IPS-15b (cell line): Measurements from ENCODE around the gene BICC1.

Experiments
- H3K27me3 ChIP-seq: one replicate; pipeline ENCODE4 v1.6.1; 2013; ENCODE audit warnings: low read length; ENCODE audit not compliant: control insufficient read depth, insufficient read depth
- H3K36me3 ChIP-seq: one replicate; pipeline ENCODE4 v1.6.1; 2013; ENCODE audit warnings: low read length; ENCODE audit not compliant: control insufficient read depth, insufficient read depth
- H3K4me1 ChIP-seq: one replicate; pipeline ENCODE4 v1.6.1; 2013; ENCODE audit warnings: mild to moderate bottlenecking, low read length; ENCODE audit not compliant: control insufficient read depth, insufficient read depth
- H3K4me3 ChIP-seq: one replicate; pipeline ENCODE4 v1.5.1; 2013; ENCODE audit warnings: low read depth, low read length
- H3K9ac ChIP-seq: one replicate; pipeline ENCODE4 v1.6.1; 2013; ENCODE audit warnings: low read depth, mild to moderate bottlenecking, low read length
- H3K9me3 ChIP-seq: one replicate; pipeline ENCODE4 v1.6.1; 2013; ENCODE audit warnings: mild to moderate bottlenecking, low read length; ENCODE audit not compliant: control insufficient read depth, insufficient read depth

The BICC1 gene

DNA sequence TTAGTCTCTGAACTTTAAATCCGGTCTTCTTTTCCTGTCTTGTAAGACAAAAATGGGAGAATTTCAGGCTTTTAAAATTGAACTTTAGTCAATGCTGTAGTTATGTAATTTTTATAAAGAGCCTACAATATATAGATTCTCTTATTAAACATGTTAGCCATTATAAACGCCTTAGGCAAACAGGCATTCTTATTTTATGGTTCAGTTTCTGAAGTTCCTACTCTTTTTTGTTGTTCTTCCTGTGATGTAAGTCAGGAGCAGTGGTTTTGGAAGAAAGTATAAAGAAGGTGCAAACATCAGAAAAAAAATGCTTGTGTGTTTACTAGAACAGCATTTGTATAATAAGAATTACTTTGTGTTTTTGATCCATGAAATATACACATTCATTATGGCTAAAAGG is 41.6 kb downstream of the BICC1 start:
- no peaks in the 10 kb centered on the region for H3K36me3 ChIP-seq
- no peak overlapping the region for H3K4me3 ChIP-seq
- H3K4me1 ChIP-seq: no peaks in the 10 kb centered on the region
- no peak overlapping the region for H3K9ac ChIP-seq
- no peaks in the 10 kb centered on the region for H3K9me3 ChIP-seq
- H3K27me3 ChIP-seq: no peaks in the 10 kb centered on the region

DNA sequence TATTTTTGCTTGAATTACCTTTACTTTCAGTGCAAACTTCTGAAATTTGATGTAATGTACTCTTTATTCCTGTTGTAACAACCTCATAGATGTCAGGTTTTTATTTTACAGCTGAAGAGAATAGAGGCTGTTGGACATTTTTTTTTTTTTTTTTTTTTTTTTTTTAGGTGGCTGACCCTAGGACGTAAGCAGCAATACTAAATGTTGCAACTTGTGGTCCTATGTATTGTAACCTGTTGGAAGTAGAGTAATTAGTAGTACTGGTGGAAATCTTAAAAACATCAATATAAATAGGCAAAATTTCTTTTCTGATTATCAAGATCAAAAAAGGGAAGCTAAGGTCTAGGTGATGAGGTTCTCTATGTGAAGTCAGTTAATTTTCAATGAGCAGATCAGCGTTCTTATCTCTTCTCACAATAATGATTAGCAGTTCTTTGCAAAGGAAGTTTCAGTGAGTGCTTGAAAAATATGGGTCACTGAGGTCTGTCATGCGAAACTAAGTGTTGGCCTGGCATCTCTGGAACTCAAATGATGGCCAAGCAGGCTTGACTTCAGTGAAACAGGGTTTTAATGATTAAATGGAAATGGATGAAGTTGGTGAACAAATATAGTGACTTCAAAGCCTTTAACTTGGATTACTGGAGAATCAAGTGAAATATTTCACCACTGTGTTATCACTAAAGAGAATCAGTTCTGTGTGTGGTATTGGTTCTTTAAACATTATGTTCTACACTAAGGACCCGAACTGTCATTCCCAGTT is 42.7 kb downstream of the BICC1 start:
- Histone ChIP-seq H3K9me3 (no peaks in the 10 kb centered on the region), H3K9ac (no peak overlapping the region), H3K36me3 (no peaks in the 10 kb centered on the region), H3K4me1 (no peaks in the 10 kb centered on the region), H3K27me3 (no peaks in the 10 kb centered on the region), H3K4me3 (no peak overlapping the region)

DNA sequence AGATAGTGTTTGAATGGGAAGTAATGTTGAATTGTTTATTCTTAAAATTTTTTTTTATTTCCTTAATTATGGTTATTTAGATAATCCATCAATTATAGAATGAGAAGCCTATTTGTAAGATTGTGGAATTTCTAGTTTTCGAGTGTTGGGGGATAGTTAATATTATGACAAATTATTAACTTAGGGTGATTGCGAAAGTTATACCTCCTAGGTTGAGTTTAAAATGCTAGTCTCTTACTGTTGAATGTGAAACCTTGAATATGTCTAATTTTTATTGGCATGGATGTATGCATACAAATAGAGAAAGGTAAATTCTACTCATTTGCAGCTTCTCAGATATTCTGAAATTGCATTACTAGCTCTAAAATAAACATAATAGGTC is 43.2 kb downstream of the BICC1 start:
- Histone ChIP-seq H3K36me3 (no peaks in the 10 kb centered on the region), H3K9me3 (no peaks in the 10 kb centered on the region), H3K9ac (no peak overlapping the region), H3K27me3 (no peaks in the 10 kb centered on the region), H3K4me1 (no peaks in the 10 kb centered on the region), H3K4me3 (no peak overlapping the region)

DNA sequence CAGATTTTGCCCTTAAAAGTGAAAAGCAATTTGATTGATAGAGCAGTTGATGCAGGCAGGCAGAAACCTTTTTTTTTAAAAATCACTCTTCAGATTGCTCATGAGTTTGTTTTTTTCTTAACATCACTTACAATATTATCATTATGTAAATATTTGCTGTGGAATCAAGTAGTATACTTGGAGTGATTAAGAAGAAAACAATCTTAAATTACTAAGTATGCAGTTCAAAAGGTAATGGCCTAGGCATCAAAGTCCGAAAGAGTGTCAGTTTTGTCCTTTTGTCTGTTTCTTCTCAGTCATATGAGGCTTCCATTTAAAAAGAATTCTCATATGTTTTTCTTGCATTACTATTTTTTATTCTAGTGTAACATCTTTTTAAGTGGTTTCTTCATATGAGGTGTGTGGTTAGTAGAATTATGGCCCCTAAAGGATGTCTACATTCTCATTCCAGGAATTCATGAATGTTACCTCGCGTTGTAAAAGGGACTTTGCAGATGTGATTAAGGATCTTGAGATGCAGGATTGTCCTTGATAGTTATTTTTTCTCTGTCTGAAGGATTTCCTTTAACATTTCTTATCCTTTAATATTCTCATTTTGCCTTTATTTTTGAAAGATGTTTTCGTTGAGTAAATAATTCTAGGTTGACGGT is 44.0 kb downstream of the BICC1 start:
- Histone ChIP-seq H3K4me3 (no peak overlapping the region), H3K9me3 (no peaks in the 10 kb centered on the region), H3K4me1 (no peaks in the 10 kb centered on the region), H3K9ac (no peak overlapping the region), H3K27me3 (no peaks in the 10 kb centered on the region), H3K36me3 (no peaks in the 10 kb centered on the region)

DNA sequence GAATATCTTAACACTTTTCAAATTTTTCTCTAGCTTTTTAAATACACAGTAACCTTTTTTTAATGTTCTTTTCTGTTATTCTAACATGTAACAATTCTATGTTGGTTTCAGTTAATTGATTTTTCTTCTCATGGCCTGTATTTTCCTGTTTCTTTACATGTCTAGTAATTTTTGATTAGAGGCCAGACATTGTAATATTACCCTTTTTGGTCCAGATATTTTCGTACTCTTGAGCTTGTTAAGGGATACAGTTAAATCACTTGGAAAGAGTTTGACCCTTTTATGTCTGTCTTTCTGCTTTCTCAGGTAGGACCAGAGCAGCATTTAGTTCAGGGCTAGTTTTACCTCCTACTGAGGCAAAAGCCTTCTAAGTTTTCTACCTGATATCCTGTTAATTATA is 45.0 kb downstream of the BICC1 start:
- H3K9ac ChIP-seq: no peak overlapping the region

DNA sequence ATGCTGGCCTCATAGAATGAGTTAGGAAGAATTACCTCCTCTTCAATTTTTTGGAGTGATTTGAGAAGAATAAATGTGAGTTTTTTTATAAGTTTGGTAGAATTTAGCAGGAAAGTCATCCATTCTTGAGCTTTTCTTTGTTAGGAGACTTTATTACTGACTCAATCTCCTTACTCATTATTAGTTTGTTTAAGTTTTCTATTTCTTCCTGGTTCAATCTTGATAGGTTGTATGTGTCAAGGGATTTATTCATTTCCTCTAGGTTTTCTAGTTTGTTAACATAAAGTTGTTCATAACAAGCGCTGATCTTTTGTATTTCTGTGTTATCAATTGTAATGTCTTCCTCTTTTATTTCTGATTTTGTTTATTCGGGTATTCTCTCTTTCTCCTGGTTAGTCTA is 47.4 kb downstream of the BICC1 start:
- no peaks in the 10 kb centered on the region for H3K4me1 ChIP-seq
- H3K4me3 ChIP-seq: no peak overlapping the region
- no peaks in the 10 kb centered on the region for H3K36me3 ChIP-seq
- no peaks in the 10 kb centered on the region for H3K9me3 ChIP-seq
- no peak overlapping the region for H3K9ac ChIP-seq
- no peaks in the 10 kb centered on the region for H3K27me3 ChIP-seq

More for the DNA sequence above, 45.0 kb downstream of the BICC1 start:
- Histone ChIP-seq H3K4me1 (no peaks in the 10 kb centered on the region), H3K36me3 (no peaks in the 10 kb centered on the region), H3K27me3 (no peaks in the 10 kb centered on the region), H3K9me3 (no peaks in the 10 kb centered on the region), H3K4me3 (no peak overlapping the region)

DNA sequence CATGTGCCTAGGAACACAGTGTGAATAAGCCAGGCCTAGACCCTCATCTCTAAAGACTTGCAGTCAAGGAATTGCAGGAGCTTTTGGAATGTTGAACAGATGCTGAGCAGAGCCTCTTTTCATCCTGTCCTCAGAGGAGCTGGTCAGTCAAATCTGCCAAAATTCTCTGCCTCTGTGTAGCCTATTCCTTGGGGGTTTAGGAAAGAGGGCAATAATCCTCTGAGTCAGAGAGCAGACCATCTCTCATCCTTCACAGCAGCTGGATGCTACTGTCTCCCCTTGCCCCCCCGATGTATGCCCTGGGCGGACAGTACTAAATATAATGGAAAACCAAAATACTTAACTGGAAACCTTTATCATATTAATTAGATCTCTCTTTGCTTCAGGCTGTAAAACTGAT is 52.6 kb downstream of the BICC1 start:
- Histone ChIP-seq H3K4me3 (no peak overlapping the region), H3K4me1 (no peaks in the 10 kb centered on the region), H3K27me3 (no peaks in the 10 kb centered on the region), H3K9me3 (no peaks in the 10 kb centered on the region), H3K36me3 (no peaks in the 10 kb centered on the region), H3K9ac (no peak overlapping the region)

DNA sequence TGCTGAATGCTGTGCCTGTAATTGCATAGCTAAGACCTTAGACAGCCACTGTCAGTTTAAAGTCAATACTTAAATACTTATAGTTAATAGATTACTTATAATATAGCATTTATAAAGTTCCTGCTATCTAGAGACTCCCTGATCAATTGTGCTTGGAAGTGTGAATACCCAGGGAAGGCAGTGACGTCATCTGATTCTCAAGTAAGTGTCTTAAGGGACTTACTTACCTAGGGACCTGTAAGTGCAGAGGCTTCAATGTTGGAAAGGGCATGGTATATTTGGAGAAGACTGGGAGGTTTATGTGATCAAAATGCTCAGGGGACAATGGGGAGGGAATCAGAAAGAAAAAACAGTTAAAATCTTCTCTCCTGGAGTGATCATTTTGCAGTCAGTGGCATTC is 55.0 kb downstream of the BICC1 start:
- H3K27me3 ChIP-seq: no peaks in the 10 kb centered on the region
- H3K9me3 ChIP-seq: no peaks in the 10 kb centered on the region
- no peak overlapping the region for H3K4me3 ChIP-seq
- H3K36me3 ChIP-seq: no peaks in the 10 kb centered on the region
- H3K4me1 ChIP-seq: no peaks in the 10 kb centered on the region
- no peak overlapping the region for H3K9ac ChIP-seq

DNA sequence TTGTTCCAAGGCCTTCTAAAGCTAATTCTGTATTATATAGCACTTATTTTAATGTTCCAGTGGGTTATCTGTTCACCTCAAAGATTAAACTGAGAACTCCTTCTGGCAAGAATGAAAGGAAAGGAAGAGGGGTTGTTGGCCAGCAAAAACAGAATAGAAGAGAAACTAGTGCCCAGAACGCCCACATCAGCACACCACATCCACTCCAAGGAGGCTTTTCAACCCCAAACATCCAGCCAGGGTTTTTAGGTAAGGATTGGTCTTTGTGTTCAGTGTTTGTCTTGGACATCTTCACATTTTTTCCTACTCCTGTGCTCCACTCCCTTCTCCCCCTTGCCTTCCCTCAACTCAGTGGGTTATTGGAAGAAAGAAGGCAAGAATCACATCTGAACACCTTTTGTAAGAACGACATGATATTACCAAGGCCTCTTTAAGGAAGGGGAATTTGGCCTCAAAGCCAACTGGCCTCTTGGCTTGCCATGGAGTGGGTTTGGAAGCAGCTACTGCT is 55.8 kb downstream of the BICC1 start:
- no peaks in the 10 kb centered on the region for H3K9me3 ChIP-seq

DNA sequence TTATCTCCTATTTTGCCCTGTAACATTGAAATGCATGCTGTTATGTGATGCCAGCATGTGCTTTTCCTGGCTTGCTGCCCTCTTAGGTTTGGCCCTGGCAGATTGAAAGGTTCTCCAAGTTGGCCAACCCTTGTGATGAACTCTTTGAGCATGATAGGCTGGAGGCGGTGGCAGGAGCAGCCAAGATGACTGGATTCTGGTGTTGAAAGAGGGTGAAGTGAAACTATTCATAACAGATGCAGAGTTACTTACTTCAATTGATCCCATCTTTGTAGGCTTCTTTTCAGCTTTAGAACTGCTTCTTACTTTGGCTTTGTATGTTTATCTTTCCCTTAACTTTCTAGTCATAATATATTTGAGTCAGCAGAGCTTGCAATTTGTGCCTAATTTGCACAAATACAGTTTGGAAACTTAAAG is 57.6 kb downstream of the BICC1 start:
- Histone ChIP-seq H3K9me3 (no peaks in the 10 kb centered on the region), H3K36me3 (no peaks in the 10 kb centered on the region), H3K4me3 (no peak overlapping the region), H3K4me1 (no peaks in the 10 kb centered on the region), H3K27me3 (no peaks in the 10 kb centered on the region), H3K9ac (no peak overlapping the region)

More for the DNA sequence above, 55.8 kb downstream of the BICC1 start:
- H3K4me3 ChIP-seq: no peak overlapping the region
- no peaks in the 10 kb centered on the region for H3K36me3 ChIP-seq
- no peak overlapping the region for H3K9ac ChIP-seq
- no peaks in the 10 kb centered on the region for H3K27me3 ChIP-seq
- no peaks in the 10 kb centered on the region for H3K4me1 ChIP-seq

DNA sequence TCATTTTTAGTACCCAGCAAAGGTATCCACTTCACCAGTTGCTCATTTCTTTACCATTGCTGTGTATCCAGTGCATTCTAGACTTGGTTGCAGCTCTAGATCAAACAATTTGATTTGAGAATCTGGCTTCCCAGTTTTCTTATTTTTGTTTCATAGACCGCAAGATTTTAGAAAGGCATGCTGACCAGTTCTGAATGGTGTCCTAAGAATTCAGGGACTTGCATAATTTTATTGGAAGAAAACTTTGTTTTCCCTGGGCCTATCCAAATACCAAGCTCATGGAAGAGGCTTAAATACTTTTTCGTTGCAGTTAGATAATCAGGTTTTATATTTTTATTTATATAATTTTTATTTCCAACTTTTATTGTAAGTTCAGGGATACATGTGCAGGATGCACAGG is 58.3 kb downstream of the BICC1 start:
- Histone ChIP-seq H3K4me1 (no peaks in the 10 kb centered on the region), H3K9ac (no peak overlapping the region), H3K9me3 (no peaks in the 10 kb centered on the region), H3K36me3 (no peaks in the 10 kb centered on the region), H3K4me3 (no peak overlapping the region), H3K27me3 (no peaks in the 10 kb centered on the region)

DNA sequence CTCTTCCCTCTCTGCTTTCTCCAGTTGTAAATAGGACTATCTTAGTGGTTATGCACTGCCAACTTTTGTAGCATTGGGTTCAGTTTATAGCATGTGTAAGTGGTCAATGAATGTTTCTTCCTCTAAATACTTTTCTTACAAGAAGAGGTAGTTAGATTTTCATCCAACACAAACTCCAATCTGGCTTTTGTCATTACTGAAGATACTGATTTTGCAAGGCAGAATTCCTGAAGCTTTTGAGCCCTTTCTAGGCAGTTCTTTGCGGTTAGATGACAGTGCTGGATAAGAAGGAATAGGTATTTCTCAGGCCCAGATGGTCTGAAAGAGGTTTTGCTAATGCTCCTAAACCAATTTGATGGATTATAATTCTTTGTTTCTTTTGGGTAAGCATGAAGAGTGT is 60.5 kb downstream of the BICC1 start:
- H3K36me3 ChIP-seq: no peaks in the 10 kb centered on the region
- no peaks in the 10 kb centered on the region for H3K4me1 ChIP-seq
- no peak overlapping the region for H3K4me3 ChIP-seq
- H3K9me3 ChIP-seq: no peaks in the 10 kb centered on the region
- no peaks in the 10 kb centered on the region for H3K27me3 ChIP-seq
- no peak overlapping the region for H3K9ac ChIP-seq
